HUES6 (cell line): ENCODE results near the gene ADAMTS6.
"Not testable (repeated sequence)": the region's sequence is repeated elsewhere in the genome, so short reads cannot be mapped to it uniquely, and the experiment has no call there.

Experiments
- H3K27ac ChIP-seq: 2 replicates; pipeline ENCODE4 v1.7.0; 2013; ENCODE audit warnings: low read depth, mild to moderate bottlenecking, low read length, inconsistent platforms
- H3K27me3 ChIP-seq: 2 replicates; pipeline ENCODE4 v1.6.1; 2013; ENCODE audit warnings: low read length; ENCODE audit not compliant: control insufficient read depth, insufficient read depth
- H3K36me3 ChIP-seq: 2 replicates; pipeline ENCODE4 v1.6.1; 2013; ENCODE audit warnings: low read length; ENCODE audit not compliant: control insufficient read depth, insufficient read depth
- H3K4me1 ChIP-seq: 2 replicates; pipeline ENCODE4 v1.6.1; 2013; ENCODE audit warnings: low read length; ENCODE audit not compliant: control insufficient read depth, insufficient read depth
- H3K4me3 ChIP-seq: 2 replicates; pipeline ENCODE4 v1.5.1; 2013; ENCODE audit warnings: low read depth, low read length
- H3K9ac ChIP-seq: one replicate; pipeline ENCODE4 v1.6.1; 2013; ENCODE audit warnings: mild to moderate bottlenecking, low read length
- H3K9me3 ChIP-seq: 2 replicates; pipeline ENCODE4 v1.6.1; 2013; ENCODE audit warnings: low read depth, low read length; ENCODE audit not compliant: control insufficient read depth, insufficient read depth

Gene ADAMTS6

DNA sequence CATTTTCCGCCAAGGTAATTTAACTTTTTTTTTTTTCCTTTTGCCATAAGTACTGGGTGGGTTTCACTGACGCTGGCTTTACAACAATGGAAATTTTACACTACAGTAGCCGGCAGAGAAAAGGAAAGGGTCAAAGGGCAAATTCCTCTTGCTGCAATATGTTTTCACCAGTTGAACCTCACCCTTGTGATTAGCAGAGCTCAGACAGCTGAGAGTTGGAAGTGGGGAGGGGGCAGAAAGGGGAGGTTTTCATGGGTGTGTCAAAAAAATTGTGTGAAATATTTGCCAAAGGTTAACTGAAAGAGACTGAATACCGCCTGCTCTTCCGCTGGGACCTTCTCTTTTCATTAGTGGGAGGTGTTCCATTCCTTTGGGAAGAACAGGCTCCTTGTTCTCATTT, 296.9 kb downstream of the ADAMTS6 start:
- Histone ChIP-seq H3K36me3 (no peaks in the 10 kb centered on the region), H3K4me1 (peaks cover 14% of the 10 kb centered on the region), H3K27ac (no peak overlapping the region), H3K9me3 (no peaks in the 10 kb centered on the region), H3K27me3 (no peaks in the 10 kb centered on the region), H3K9ac (no peak overlapping the region), H3K4me3 (no peak overlapping the region)

DNA sequence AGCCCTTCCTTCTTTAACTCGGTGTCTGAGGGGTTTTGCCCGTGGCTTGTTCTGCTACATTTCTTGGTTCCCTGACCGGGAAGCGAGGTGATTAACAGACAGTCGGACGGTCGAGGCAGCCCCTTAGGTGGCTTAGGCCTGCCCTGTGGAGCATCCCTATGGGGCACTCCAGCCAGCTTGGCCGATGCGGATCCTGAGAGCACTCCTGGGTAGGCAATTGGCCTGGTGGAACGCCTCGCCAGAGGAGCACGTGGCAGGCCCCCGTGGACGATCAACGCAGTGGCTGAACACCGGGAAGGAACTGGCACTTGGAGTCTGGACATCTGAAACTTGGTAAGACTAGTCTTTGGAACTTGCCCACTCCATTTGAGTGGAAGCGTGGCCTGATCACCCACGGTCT, 307.5 kb downstream of the ADAMTS6 start:
- not testable (repeated sequence) for H3K27ac ChIP-seq, H3K36me3 ChIP-seq, H3K4me3 ChIP-seq, H3K9me3 ChIP-seq, H3K4me1 ChIP-seq, H3K9ac ChIP-seq, H3K27me3 ChIP-seq

DNA sequence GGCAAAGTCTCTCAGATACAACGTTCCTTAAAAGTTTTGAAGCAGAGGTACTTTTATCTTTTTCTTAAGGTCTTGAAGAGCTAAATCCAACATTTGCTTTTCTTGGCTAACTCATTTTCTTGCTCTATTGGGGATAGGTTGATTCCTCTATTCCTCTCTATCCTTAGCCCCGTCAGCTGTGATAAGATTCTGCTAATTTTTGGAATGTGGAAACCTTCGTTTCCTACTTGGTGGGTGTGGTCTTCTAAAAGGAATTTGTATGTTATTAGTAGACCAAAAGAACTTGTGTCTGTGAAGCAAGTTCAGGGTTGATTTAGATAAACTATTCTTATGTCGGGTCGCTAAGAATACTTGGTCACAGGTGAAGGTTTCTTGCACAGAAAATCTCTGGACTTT, 308.6 kb downstream of the ADAMTS6 start:
- H3K4me1 ChIP-seq: no peaks in the 10 kb centered on the region
- no peaks in the 10 kb centered on the region for H3K27me3 ChIP-seq
- no peak overlapping the region for H3K9ac ChIP-seq
- no peak overlapping the region for H3K4me3 ChIP-seq
- H3K27ac ChIP-seq: no peak overlapping the region
- no peaks in the 10 kb centered on the region for H3K36me3 ChIP-seq
- peaks cover 2% of the 10 kb centered on the region; the same call in 1 of the 2 replicates for H3K9me3 ChIP-seq

DNA sequence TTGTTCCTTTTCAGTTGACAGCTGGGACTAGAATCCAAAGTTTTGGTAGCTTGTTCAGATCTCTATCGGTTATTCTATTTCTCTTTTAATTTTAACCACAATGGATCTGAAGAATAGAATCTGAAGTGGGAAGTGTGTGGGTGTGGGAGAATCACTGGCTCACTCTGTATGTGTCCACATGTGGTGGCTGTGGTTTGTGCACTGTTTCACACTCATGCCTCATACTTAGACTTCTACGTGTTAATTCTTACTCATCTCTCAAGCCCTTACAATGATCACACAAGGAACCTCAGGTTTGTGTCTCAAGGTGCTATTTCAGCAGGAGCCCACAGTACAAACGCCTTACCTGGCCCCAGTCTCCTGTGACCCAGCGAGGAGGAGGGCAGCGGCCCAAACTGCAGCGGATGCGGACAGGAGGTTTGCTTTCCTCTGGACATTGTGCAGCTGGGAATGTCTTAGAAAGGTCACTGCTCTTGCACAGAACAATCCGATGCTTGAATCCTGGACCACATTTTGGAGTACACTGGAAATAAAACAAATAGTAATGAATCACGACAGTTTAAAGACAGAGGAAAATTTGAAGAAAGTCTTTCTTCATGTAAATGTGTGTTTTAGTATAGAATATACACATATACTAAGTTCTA, 309.1 kb downstream of the ADAMTS6 start:
- Histone ChIP-seq H3K36me3 (no peaks in the 10 kb centered on the region), H3K4me1 (no peaks in the 10 kb centered on the region), H3K27ac (no peak overlapping the region), H3K4me3 (no peak overlapping the region), H3K27me3 (no peaks in the 10 kb centered on the region), H3K9me3 (peaks cover 2% of the 10 kb centered on the region; the same call in 1 of the 2 replicates), H3K9ac (no peak overlapping the region)

DNA sequence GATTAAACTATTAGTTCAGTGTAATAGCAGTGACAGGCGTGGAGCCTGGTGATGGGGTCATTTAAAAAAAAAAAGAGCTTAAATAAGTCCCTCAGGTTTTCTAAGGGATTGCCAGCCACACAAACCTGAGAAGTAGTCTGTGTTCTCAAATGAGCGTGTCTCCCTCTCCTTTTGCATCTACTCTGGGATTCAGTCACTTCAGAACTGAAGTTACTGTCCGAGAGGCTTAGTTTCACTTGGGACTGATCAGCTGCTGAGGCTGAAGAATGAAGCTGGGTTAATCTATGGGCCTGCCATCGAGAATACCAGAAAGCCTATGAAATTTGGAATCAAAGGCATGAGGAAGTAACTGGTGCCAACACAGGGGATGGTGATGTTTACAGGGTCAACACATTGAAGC, 310.1 kb downstream of the ADAMTS6 start:
- Histone ChIP-seq H3K27ac (no peak overlapping the region), H3K9me3 (peaks cover 2% of the 10 kb centered on the region; the same call in 1 of the 2 replicates), H3K4me3 (no peak overlapping the region), H3K27me3 (no peaks in the 10 kb centered on the region), H3K4me1 (no peaks in the 10 kb centered on the region), H3K36me3 (no peaks in the 10 kb centered on the region), H3K9ac (no peak overlapping the region)

DNA sequence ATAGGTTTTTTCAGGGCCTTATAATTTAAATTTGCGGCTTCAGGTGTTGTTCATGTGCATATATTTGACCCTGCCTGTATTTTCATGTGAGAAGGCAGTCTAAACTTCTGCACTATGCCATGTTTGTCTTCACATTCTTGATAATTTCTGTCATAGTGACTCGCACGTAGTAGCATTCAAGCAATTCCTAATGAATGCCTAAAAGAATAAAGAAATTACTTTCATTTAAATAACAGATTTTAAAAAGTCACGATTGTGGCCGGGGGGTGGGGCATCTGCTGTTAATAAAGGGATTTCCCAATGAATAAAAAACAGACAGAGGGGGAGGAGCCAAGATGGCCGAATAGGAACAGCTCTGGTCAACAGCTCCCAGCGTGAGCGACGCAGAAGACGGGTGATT, 318.0 kb downstream of the ADAMTS6 start:
- Histone ChIP-seq H3K27me3 (no peaks in the 10 kb centered on the region), H3K4me3 (no peak overlapping the region), H3K9ac (no peak overlapping the region), H3K9me3 (peaks cover 5% of the 10 kb centered on the region), H3K4me1 (no peaks in the 10 kb centered on the region), H3K36me3 (no peaks in the 10 kb centered on the region), H3K27ac (no peak overlapping the region)

DNA sequence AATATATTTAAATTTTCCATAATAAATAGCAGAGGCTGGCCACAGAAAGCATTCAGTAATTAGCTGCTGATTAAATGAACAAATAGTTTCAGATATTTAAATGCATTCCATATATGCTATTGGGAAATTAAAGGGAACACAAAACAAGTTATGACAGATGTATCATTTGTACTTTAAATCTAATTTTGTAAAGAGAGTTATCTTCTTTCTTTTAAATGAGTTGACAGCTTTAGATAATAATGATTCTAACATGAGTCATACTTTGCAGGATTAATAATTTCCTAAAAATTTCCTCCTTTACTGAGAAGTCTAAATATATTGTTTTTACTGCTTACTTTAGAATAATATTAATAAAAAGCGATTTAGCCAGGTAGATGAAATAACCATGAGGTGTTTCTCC, 320.1 kb downstream of the ADAMTS6 start:
- H3K4me3 ChIP-seq: no peak overlapping the region
- H3K27me3 ChIP-seq: no peaks in the 10 kb centered on the region
- H3K4me1 ChIP-seq: peaks cover 3% of the 10 kb centered on the region; the same call in 1 of the 2 replicates
- H3K9ac ChIP-seq: no peak overlapping the region
- H3K36me3 ChIP-seq: no peaks in the 10 kb centered on the region
- H3K27ac ChIP-seq: no peak overlapping the region
- H3K9me3 ChIP-seq: peaks cover 5% of the 10 kb centered on the region

DNA sequence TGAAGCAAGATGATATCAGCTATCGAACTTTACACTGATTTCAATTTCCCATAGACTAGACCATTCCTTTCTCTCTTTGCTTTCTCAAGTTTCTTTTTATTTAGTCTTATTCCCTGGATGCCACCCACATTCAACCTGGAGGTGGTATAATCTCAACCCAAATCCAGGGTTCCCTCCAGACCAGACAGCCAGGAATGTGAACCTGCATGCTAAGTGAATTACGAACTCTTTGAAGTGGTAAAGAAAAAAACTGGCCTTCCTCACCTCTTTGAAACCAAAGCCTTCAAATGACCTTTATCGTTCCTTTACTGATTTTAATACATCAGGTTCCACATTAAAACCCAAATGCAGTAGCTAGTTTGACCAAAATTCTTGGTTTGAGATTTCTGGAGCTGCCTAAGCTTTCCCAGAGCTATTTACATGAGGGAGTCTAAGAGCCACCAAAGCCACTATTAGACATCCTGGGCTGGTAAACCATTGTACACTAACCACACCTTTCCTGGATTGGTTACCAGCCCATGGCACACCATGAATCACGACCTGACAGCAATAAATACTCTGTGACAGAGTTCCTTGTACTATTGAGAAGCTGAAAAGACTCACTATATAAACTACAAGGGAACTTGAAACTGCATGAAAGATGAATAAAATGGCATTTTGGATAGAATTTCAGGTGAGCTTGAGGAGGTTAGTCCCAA, 323.7 kb downstream of the ADAMTS6 start:
- no peaks in the 10 kb centered on the region for H3K36me3 ChIP-seq
- peaks cover 3% of the 10 kb centered on the region; the same call in 1 of the 2 replicates for H3K9me3 ChIP-seq
- H3K27me3 ChIP-seq: no peaks in the 10 kb centered on the region
- H3K9ac ChIP-seq: no peak overlapping the region
- H3K27ac ChIP-seq: no peak overlapping the region
- peaks cover 3% of the 10 kb centered on the region; the same call in 1 of the 2 replicates for H3K4me1 ChIP-seq
- H3K4me3 ChIP-seq: no peak overlapping the region

DNA sequence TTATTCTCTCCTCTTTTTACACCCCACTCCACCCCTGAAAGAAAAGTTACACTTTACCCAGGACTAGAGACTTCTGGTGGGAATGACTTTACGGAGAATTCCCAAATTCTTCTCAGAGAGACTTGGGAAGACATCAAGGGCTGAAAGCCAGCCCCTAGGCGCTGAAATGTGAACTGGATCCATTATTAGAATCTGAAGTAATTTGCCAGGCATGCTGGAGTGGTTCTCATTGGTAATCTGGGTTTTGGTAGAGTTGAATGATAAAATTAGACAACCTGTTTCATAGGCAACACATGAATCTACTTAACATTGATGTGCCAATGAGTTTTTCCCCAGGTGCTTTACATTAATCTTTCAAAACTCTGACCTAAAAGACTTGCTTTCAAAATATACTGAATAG, 324.8 kb downstream of the ADAMTS6 start:
- H3K4me1 ChIP-seq: peaks cover 3% of the 10 kb centered on the region; the same call in 1 of the 2 replicates
- no peak overlapping the region for H3K4me3 ChIP-seq
- no peaks in the 10 kb centered on the region for H3K36me3 ChIP-seq
- H3K27ac ChIP-seq: no peak overlapping the region
- H3K9ac ChIP-seq: no peak overlapping the region
- no peaks in the 10 kb centered on the region for H3K9me3 ChIP-seq
- H3K27me3 ChIP-seq: no peaks in the 10 kb centered on the region

DNA sequence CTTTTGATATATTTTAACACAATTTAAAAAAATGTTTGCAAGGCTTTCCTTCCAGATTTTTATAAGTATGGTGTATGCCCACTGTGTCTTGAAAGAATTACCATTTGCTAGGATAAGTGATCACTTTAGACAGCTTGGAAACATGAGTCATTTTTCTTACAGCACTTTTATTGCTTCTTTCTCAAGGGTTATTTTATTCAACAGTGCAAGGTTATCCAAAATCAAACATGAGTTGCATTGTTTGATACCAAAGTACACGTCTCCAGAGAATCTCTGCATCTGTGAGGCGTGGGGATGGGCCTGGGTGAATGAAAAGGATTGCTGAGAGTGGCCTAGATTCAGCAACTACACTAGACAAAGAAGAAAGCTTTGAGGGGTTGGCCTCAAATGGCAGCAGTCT, 329.6 kb downstream of the ADAMTS6 start:
- no peak overlapping the region for H3K27ac ChIP-seq
- no peaks in the 10 kb centered on the region for H3K36me3 ChIP-seq
- H3K27me3 ChIP-seq: no peaks in the 10 kb centered on the region
- no peaks in the 10 kb centered on the region for H3K9me3 ChIP-seq
- H3K9ac ChIP-seq: no peak overlapping the region
- H3K4me3 ChIP-seq: no peak overlapping the region
- H3K4me1 ChIP-seq: peaks cover 3% of the 10 kb centered on the region; the same call in 1 of the 2 replicates

DNA sequence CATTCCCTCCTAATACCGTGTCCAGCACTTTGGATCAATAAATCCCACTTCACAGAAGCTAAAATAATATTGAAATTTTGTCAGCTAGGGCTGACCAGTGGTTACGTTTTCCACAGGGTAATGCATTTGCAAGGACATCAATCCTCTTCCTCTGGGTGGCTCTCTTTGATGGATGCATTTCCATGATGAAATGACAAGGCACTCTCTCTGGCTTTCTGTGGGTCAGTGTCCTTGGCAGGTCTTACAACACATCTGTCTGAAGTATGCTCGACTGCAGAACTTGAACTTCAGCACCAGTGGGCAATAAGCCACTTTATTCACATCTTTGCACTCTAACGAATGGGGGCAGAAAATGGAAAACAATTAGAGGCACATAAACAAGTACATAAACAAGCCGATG, 330.1 kb downstream of the ADAMTS6 start:
- Histone ChIP-seq H3K27me3 (no peaks in the 10 kb centered on the region), H3K4me3 (no peak overlapping the region), H3K4me1 (peaks cover 3% of the 10 kb centered on the region; the same call in 1 of the 2 replicates), H3K9ac (no peak overlapping the region), H3K27ac (no peak overlapping the region), H3K9me3 (no peaks in the 10 kb centered on the region), H3K36me3 (no peaks in the 10 kb centered on the region)
